DMS 273 treated with DMSO at 0.1 percent for 48 hours (cell line): Measurements from ENCODE around the gene FAM217B.

ENCODE experiments used
- DNase-seq: peaks from one replicate; lab custom pipeline; 2025; lab: John Stamatoyannopoulos, UW

The FAM217B gene

DNA sequence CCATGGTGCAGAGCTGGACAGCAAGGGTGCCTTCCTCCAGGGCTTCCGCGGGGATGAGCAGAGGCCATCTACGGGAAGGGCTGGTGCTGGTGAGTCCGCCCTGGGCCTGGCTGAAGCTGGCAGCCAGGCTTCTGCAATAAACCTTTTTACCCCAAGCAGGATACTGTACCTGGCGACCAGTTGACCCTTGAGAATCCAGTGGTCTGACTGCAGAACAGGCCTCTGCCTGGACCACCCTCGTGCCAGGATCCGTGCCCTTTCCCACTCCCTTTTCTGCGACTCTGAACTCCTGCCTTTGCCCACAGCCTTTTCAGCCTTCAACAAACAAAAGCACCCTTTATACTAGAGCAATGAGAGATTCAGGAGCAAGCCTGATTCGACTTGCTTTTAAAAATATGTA is 36.9 kb downstream of the FAM217B start:
- no peak for DNase-seq

DNA sequence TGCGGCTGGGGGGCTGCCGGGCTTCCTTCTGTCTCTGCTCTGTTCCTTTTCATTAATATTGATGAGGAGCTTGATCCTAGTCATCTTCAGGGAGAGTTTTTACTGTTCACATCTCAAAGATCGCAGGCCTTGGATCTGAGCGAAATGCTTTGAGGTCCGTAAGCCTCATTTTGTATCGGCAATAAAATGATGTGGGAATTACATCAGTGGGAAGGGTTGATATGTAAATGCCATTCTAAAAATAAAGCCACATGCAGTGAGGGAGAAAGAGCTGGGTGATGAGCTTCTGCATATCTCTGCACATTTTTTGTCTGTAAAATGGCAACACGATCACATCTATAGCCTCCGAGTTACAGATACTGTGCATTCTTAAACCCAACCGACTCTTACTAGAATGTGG is 42.9 kb downstream of the FAM217B start:
- DNase-seq, result no peak

GRCh38 chr20:59984541-59984940 is 44.4 kb downstream of the FAM217B start:
- no peak for DNase-seq

GRCh38 chr20:59985164-59985563 is 45.0 kb downstream of the FAM217B start:
- no peak for DNase-seq

DNA sequence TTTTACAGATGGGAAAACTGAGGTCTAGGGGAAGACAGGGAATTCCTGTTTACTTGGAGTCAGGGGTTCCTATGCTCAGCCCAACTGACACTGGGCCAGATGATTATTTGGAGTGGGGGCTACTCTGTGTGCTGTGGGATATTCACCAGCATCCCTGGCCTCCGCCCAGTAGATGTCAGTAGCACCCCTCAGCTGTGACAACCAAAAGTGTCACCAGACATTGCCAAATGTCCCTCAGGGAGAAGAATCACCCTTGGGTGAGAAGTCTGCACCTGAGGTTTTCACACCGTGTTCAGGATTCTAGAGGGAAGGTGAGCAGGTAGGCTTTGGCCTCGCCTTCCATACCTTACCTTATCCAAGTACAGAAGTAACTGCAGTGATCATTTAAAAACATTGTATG is 45.7 kb downstream of the FAM217B start:
- DNase-seq, result no peak

DNA sequence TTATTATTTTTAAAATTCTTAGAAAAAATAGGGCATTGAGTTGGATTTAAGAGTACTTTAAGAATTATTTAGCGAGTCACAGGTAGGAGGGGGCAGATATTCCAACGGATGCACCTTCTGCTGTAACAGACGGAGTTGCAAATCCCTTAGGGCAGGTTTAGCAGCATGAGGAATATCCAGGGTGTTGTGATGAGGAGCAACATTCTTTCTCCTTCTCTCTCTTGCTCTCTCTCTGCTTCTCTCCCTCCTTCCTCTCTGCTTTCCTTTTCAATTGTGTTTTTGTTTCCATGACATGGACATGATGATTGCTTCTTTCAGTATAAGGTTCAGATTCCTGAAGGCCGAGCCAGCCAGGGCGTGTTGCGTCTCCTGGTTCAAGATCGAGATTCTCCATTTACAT is 46.9 kb downstream of the FAM217B start:
- no peak for DNase-seq

DNA sequence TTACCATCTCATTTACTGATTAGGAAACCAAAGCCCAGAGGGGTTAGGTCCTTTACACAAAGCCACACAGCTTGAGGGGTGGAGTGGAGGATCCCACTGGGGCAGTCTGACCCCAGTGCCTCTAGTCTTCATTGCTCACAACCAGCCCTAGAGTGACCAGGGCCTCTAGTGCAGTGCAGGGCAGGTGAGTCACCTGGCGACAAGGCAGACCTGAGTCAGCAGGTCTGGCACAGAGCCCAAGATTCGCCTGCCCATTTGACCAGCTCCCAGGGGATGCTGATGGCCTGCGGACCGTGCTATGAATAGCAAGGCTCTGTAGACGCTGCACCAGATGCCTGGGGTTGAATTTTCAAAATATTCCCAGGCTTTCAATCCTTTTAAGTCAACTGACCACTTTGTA is 48.0 kb downstream of the FAM217B start:
- no peak for DNase-seq

DNA sequence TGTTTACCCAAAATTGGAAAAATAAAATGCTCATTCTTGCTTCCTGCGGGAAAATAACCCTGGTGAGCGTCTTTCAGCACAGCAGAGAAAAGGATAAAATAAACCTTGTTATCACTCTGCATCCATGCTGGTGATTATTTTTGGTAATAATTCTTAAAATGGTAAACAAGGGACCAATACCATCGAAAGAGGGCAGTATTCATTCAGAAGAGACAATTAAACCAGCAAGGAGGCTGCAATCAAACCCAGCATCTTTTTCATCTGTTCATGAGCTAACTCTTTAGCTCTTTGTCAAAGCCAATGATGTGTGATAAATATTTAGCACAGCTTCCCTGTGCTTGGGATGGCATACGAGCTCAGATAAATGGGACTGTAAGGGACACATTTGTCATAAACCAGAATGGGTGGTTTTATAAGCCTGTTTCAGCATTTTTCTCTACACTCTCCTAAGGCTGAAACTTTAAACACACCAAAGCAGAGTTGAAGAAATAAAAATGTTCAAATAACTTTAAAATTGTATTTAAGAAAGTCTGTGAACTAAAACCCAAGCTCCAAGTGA is 52.4 kb downstream of the FAM217B start:
- DNase-seq, result no peak

DNA sequence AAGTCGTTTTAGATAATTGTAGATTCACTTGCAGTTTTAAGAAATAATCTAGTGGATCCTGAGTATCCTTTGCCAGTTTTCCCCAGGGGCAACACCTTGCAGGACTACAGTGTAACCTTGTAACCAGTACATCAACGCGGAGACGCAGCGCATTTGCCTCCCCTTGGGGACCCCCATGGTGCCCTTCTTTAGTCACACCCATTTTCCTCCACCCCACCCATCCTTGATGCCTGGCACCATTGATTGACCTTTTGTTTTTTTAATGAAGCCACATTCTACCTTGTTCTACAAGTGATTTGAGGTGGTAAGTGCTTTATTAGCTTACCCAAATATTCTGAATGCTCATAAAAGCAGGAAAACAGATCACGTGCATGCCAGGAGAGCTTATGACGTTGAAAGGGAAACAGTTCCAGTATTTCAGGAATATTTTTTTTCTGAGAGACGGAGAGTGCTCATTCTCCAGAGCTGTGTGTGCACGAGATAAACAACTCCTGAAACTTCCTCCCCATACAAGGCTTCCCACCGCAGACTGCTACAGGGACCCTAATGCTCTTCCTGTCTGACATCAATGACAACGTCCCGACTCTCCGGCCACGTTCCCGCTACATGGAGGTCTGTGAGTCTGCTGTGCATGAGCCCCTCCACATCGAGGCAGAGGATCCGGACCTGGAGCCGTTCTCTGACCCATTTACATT is 53.7 kb downstream of the FAM217B start:
- DNase-seq, result no peak

DNA sequence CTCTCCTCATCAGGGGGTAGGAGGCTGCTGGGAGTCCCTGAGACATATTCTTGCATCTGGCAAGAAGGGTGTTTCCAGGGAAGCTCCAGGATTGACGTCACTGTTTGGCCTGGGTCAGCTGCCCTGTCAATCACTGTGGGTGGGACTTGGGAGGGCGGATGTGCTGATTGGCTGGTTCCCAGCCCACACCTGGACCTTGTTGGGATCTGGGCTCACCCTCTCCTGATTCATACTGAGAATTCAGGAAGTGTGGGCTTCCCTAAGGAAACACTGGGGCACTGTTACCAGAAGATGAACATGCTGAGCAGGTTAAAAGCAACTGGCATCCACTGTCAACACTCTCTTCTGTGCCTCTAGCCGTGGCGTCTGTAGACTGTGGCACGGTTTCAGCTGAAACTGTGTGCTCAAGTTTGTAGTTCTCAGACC is 54.5 kb downstream of the FAM217B start:
- DNase-seq, result no peak

GRCh38 chr20:59996108-59996507 is 55.9 kb downstream of the FAM217B start:
- DNase-seq, result no peak

DNA sequence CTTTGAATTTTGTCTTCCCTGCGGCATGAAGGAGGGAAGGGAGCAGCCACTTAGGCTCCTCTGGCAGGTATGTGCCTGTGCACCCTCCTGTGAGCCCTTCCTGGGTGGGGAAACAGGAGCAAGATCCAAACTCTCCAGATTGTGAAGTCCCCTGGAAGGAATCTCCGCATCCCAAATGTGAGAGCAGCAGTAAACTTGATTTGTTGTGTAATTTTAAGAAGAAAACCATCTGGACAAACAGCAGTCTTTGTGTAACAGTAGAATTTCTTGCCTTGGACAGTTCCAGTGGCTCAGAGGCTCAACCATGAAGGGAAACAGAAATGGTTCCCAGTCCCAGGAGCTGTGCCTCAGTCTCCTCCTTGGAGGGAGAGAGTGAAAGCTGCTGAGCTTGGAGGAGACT is 57.7 kb downstream of the FAM217B start:
- no peak for DNase-seq
